ENCODE measurements around the gene ADGRG3. TPM values are rescaled to one million over a fixed set of nuclear protein-coding genes. Genes with fewer than 3 reads are reported as not detected.

Gene ADGRG3
- total and polyA plus RNA-seq, 2 of the 13 experiments (the other 11 are each of a cell fraction or from before 2014, with no cell fraction given), result 2.7 to 11.8 TPM

DNA sequence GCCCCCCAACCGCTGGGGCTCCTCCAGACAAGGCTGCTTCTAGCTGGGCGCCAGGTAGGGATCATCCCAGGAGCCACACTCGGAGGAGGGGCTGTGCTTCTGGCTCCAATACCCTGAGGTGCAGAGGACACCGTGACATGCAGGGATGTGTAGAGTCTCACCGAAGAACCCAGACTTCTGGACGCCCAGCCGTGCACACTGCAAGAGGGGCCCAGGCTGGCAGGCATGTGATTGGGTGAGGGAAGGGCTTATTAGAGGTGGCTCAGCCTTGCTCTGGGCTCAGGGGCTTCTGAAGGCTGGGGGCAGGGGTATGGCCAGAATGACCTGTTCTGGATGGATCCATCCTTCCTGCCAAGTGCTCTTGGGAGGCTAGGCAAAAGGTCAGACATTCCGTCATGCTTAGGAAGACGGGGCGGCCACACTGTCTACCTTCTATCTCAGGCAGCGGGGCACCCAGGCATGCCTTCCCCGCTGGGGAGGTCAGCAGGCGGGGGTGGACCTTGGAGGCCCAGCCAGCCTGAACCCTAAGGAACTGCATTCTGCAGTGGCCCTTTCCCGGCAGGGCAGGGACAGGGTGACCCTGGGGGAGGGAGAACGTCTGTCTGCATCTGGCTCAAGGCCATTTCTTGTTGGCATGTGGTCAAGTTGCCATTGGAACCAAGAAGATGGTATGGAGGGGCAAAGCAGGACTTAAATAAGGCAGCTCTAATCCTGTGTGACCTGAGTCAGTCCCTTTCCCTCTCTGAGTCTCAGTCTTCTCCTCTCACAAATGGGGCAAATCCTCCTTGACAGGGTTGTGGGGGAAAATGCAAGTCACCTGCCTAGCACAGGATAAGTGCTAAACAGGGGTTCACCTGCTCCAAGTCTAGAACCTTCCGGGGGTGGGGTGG is 45.5 kb upstream of the ADGRG3 start (continued):
- TF ChIP-seq, protein P1, sequence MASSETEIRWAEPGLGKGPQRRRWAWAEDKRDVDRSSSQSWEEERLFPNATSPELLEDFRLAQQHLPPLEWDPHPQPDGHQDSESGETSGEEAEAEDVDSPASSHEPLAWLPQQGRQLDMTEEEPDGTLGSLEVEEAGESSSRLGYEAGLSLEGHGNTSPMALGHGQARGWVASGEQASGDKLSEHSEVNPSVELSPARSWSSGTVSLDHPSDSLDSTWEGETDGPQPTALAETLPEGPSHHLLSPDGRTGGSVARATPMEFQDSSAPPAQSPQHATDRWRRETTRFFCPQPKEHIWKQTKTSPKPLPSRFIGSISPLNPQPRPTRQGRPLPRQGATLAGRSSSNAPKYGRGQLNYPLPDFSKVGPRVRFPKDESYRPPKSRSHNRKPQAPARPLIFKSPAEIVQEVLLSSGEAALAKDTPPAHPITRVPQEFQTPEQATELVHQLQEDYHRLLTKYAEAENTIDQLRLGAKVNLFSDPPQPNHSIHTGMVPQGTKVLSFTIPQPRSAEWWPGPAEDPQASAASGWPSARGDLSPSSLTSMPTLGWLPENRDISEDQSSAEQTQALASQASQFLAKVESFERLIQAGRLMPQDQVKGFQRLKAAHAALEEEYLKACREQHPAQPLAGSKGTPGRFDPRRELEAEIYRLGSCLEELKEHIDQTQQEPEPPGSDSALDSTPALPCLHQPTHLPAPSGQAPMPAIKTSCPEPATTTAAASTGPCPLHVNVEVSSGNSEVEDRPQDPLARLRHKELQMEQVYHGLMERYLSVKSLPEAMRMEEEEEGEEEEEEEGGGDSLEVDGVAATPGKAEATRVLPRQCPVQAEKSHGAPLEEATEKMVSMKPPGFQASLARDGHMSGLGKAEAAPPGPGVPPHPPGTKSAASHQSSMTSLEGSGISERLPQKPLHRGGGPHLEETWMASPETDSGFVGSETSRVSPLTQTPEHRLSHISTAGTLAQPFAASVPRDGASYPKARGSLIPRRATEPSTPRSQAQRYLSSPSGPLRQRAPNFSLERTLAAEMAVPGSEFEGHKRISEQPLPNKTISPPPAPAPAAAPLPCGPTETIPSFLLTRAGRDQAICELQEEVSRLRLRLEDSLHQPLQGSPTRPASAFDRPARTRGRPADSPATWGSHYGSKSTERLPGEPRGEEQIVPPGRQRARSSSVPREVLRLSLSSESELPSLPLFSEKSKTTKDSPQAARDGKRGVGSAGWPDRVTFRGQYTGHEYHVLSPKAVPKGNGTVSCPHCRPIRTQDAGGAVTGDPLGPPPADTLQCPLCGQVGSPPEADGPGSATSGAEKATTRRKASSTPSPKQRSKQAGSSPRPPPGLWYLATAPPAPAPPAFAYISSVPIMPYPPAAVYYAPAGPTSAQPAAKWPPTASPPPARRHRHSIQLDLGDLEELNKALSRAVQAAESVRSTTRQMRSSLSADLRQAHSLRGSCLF (CRISPR knock-in tag; IDR thresholded peaks at IDR 0.05; ENCODE audit: borderline replicate concordance), result no peak
- TF ChIP-seq ZNF225 (CRISPR knock-in tag; IDR thresholded peaks at IDR 0.05), result peak; percentile 53; the same call in 1 of the 2 replicates
- TF ChIP-seq TBL1XR1 (IDR thresholded peaks at IDR 0.05; ENCODE audit: borderline replicate concordance, low read length, partially characterized antibody), result no peak
- no peak for TF ChIP-seq SALL1 (CRISPR knock-in tag; IDR thresholded peaks at IDR 0.05)
- TF ChIP-seq ZNF543 (CRISPR knock-in tag; IDR thresholded peaks at IDR 0.05), result no peak
- peak; percentile 96 for TF ChIP-seq ZNF768 (CRISPR knock-in tag; IDR thresholded peaks at IDR 0.05)
- TF ChIP-seq SUZ12 (IDR thresholded peaks at IDR 0.05; ENCODE audit: low read depth, low read length), result no peak
- TF ChIP-seq, protein P2, sequence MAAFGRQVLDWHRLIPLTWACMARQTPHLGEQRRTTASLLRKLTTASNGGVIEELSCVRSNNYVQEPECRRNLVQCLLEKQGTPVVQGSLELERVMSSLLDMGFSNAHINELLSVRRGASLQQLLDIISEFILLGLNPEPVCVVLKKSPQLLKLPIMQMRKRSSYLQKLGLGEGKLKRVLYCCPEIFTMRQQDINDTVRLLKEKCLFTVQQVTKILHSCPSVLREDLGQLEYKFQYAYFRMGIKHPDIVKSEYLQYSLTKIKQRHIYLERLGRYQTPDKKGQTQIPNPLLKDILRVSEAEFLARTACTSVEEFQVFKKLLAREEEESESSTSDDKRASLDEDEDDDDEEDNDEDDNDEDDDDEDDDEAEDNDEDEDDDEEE (CRISPR knock-in tag; IDR thresholded peaks at IDR 0.05), result no peak
- no peak for TF ChIP-seq SNRNP70 (IDR thresholded peaks at IDR 0.05; ENCODE audit: low read depth, low read length)
- TF ChIP-seq EED (CRISPR knock-in tag; IDR thresholded peaks at IDR 0.05), result peak; percentile 10; the same call in 1 of the 2 replicates
- no peak for TF ChIP-seq HNRNPK (IDR thresholded peaks at IDR 0.05; ENCODE audit: low read depth, low read length, poor library complexity, severe bottlenecking)
- no peak for TF ChIP-seq NFKBIZ (CRISPR knock-in tag; IDR thresholded peaks at IDR 0.05)
- TF ChIP-seq NFE2 (CRISPR knock-in tag; IDR thresholded peaks at IDR 0.05), result no peak
- TF ChIP-seq ATF7 (IDR thresholded peaks at IDR 0.05), result no peak
- no peak for TF ChIP-seq ATF7 (CRISPR knock-in tag; IDR thresholded peaks at IDR 0.05)
- peak; percentile 85 for TF ChIP-seq KDM1A (CRISPR knock-in tag; IDR thresholded peaks at IDR 0.05)
- TF ChIP-seq ZSCAN31 (CRISPR knock-in tag; IDR thresholded peaks at IDR 0.05; ENCODE audit: low read depth), result 0 out of 2 replicates have a peak, but pooled peaks have one; percentile 42
- TF ChIP-seq ZNF10 (CRISPR knock-in tag; IDR thresholded peaks at IDR 0.05; ENCODE audit: borderline replicate concordance, low read depth), result no peak
- TF ChIP-seq CENPT (CRISPR knock-in tag; IDR thresholded peaks at IDR 0.05; ENCODE audit: low read depth), result no peak
- TF ChIP-seq ZNF556 (CRISPR knock-in tag; IDR thresholded peaks at IDR 0.05; ENCODE audit: borderline replicate concordance), result no peak
- TF ChIP-seq, protein P3, sequence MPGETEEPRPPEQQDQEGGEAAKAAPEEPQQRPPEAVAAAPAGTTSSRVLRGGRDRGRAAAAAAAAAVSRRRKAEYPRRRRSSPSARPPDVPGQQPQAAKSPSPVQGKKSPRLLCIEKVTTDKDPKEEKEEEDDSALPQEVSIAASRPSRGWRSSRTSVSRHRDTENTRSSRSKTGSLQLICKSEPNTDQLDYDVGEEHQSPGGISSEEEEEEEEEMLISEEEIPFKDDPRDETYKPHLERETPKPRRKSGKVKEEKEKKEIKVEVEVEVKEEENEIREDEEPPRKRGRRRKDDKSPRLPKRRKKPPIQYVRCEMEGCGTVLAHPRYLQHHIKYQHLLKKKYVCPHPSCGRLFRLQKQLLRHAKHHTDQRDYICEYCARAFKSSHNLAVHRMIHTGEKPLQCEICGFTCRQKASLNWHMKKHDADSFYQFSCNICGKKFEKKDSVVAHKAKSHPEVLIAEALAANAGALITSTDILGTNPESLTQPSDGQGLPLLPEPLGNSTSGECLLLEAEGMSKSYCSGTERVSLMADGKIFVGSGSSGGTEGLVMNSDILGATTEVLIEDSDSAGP (CRISPR knock-in tag; IDR thresholded peaks at IDR 0.05; ENCODE audit: borderline replicate concordance), result 0 out of 2 replicates have a peak, but pooled peaks have one; percentile 37
- no peak for TF ChIP-seq ZNF441 (CRISPR knock-in tag; IDR thresholded peaks at IDR 0.05; ENCODE audit: borderline replicate concordance)
- 0 out of 2 replicates have a peak, but pooled peaks have one; percentile 60 for TF ChIP-seq ZNF780A (CRISPR knock-in tag; IDR thresholded peaks at IDR 0.05)

All from HepG2 (cell line).